Gastroesophageal sphincter (tissue), 4 donors: Measurements from ENCODE around the gene ANO2. TPM values are rescaled to one million over a fixed set of nuclear protein-coding genes. Genes with fewer than 3 reads are reported as not detected.

Source experiments
- ATAC-seq: fragments of 150-250 bp; one replicate; pipeline ENCODE4 v1.9.1; 2016; ENCODE audit warnings: mild to moderate bottlenecking, moderate library complexity
- H3K27ac ChIP-seq, 4 donors: fragments of 200-600 bp; sonication (generic) in 3 of 4; 1 replicate in 3 of 4; 2 replicates in 1 of 4; pipeline ENCODE4 v1.5.1; 2016 to 2019
- H3K27me3 ChIP-seq: fragments of 200-600 bp; sonication (generic); one replicate; pipeline ENCODE4 v1.5.1; 2019
- H3K36me3 ChIP-seq, 2 donors: fragments of 200-600 bp; sonication (generic); one replicate each; pipeline ENCODE4 v1.5.1; 2019; ENCODE audit warnings: control low read depth in 1 of 2
- H3K4me1 ChIP-seq, 3 donors: fragments of 200-600 bp; sonication (generic); 1 replicate in 2 of 3; 2 replicates in 1 of 3; pipeline ENCODE4 v1.5.1; 2016 to 2019; ENCODE audit warnings: control low read depth in 2 of 3
- H3K4me3 ChIP-seq, 2 donors: fragments of 200-600 bp; sonication (generic); one replicate each; pipeline ENCODE4 v1.5.1; 2019; ENCODE audit warnings: mild to moderate bottlenecking in 1 of 2, moderate library complexity in 1 of 2
- H3K9me3 ChIP-seq, 3 donors: fragments of 200-600 bp; sonication (generic); one replicate each; pipeline ENCODE4 v1.5.1; 2017 to 2019; ENCODE audit warnings: control low read depth in 2 of 3
- EP300 ChIP-seq: sonication (generic); formaldehyde crosslinking; IDR thresholded peaks from one replicate; pipeline ENCODE4 v1.6.1; 2017; ENCODE audit warnings: antibody characterized with exemption, mild to moderate bottlenecking
- POLR2A ChIP-seq, 2 donors: fragments of 450-650 bp; IDR thresholded peaks; one replicate each; pipeline ENCODE4 v1.6.1; 2017; ENCODE audit warnings: antibody characterized with exemption in 2 of 2, mild to moderate bottlenecking in 2 of 2, moderate library complexity in 1 of 2
- POLR2AphosphoS5 ChIP-seq: sonication (generic); formaldehyde crosslinking; IDR thresholded peaks from one replicate; pipeline ENCODE4 v1.6.1; 2017; ENCODE audit warnings: antibody characterized with exemption
- WGBS, 2 donors: methylation state at CpG; one replicate each; pipeline ENCODE4 v1.1.5; 2018; ENCODE audit warnings: low coverage in 1 of 2; 5-methylcytosine and 5-hydroxymethylcytosine counted together
- total RNA-seq, 4 donors: library from RNA; depleted of rRNA; stranded (reverse); fragments of >200 nt; gene quantifications; one replicate each; pipeline ENCODE4 v1.1.0, GENCODE V29; 2016
- TF ChIP-seq, protein P1 (sequence below), 4 experiments: fragments of 200-600 bp in 2 of 4; fragments of 450-650 bp in 2 of 4; sonication (generic) in 1 of 4; IDR thresholded peaks; one replicate each; pipeline ENCODE4 v1.5.1; 2017 to 2019; ENCODE audit warnings: antibody characterized with exemption in 4 of 4, mild to moderate bottlenecking in 2 of 4, moderate library complexity in 2 of 4

ANO2 gene
- total RNA-seq, 4 donors from 2014 or later, result 3.1 to 10.9 (median 6.7) TPM

DNA sequence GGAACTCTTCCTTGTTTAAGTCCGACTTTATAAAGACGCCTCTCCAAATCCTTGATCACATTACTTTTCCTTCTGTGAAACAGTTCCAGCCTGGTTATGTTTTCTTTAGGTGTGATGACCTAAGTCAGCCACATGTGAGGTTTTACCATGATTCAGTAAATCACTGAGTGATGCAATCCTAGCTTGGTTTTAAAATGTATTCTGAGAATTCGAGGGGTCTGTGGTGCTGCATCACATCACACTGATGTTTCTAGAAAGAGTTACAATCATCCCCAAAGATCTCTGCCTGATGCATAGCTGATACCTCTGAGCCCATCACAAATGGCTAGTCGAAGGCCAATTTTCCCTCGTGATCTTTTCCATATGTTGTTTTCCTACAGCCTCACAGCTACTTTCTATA lies 152.7 kb downstream of the ANO2 start:
- Histone ChIP-seq H3K36me3 (no peaks in the 10 kb centered on the region), H3K27me3 (peaks cover 8% of the 10 kb centered on the region), H3K4me1 (no peaks in the 10 kb centered on the region), H3K9me3 (no peaks in the 10 kb centered on the region), H3K4me3 (no peak overlapping the region), H3K27ac (no peak overlapping the region)
- TF ChIP-seq POLR2AphosphoS5, result no peak
- no peak for TF ChIP-seq EP300
- 67 to 70% methylated on average over 3 to 5 of the region's 5 CpGs for WGBS, 2 donors
- no peak for ATAC-seq

DNA sequence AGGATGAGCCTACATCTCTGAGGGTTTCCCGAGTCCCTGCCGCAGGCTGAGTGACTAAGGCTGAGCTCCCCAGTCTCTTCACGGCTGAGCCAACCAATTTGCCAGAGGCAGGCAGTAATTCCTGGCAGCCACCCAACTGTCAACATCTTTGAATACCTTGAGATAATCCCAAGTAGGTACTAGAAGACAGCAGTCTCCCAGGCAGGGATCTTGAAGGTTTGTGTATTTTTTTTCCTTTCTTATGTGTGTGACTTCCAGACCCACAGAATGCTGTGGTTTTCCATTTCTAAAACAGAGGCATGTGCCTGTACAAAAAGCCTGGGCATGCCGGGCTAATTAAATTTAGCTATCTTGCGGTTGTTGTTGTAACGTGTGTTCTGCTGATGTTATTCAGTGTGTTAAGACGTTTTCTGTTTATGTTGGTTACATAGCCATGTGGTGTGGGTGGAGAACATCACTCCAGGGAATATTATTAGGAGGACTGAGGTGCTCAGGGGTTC lies 155.5 kb downstream of the ANO2 start:
- TF ChIP-seq POLR2A (IDR thresholded peaks at IDR 0.05) (no peak), EP300 (no peak), POLR2AphosphoS5 (no peak)
- TF ChIP-seq, protein P1, sequence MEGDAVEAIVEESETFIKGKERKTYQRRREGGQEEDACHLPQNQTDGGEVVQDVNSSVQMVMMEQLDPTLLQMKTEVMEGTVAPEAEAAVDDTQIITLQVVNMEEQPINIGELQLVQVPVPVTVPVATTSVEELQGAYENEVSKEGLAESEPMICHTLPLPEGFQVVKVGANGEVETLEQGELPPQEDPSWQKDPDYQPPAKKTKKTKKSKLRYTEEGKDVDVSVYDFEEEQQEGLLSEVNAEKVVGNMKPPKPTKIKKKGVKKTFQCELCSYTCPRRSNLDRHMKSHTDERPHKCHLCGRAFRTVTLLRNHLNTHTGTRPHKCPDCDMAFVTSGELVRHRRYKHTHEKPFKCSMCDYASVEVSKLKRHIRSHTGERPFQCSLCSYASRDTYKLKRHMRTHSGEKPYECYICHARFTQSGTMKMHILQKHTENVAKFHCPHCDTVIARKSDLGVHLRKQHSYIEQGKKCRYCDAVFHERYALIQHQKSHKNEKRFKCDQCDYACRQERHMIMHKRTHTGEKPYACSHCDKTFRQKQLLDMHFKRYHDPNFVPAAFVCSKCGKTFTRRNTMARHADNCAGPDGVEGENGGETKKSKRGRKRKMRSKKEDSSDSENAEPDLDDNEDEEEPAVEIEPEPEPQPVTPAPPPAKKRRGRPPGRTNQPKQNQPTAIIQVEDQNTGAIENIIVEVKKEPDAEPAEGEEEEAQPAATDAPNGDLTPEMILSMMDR (IDR thresholded peaks at IDR 0.05), result no peak
- WGBS, 2 donors, result 58 to 71% methylated on average over 7 of the region's 7 CpGs

DNA sequence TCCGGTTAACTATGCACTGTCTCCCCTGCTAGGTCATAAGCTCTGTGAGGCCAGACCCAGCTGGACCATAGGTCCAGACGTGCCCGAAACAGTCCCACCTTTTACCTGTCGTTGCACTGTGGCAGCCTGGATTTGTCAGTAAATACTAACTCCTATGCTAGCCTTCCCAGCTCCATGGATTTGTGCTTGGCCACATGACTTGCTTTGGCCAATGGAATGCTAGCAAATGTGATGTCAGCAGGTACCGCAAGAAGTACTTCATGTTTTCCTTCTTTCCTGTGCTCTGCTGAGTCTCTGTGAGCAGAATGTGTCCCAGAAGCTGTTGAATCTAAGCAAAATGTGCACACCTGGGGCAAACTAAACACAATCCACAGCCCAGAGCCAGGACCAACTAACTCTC lies 157.2 kb downstream of the ANO2 start:
- TF ChIP-seq POLR2AphosphoS5 (no peak), POLR2A (IDR thresholded peaks at IDR 0.05) (no peak), EP300 (no peak)
- TF ChIP-seq, protein P1 (IDR thresholded peaks at IDR 0.05), result no peak
- no peak overlapping the region for H3K4me3 ChIP-seq
- no peak overlapping the region for H3K27ac ChIP-seq
- no peaks in the 10 kb centered on the region for H3K36me3 ChIP-seq
- peaks cover 8% of the 10 kb centered on the region for H3K27me3 ChIP-seq
- WGBS, 2 donors, result 89 to 92% methylated on average over 4 to 5 of the region's 5 CpGs
- ATAC-seq, result no peak
- no peaks in the 10 kb centered on the region for H3K4me1 ChIP-seq
- no peaks in the 10 kb centered on the region for H3K9me3 ChIP-seq

More for the DNA sequence above, 155.5 kb downstream of the ANO2 start:
- Histone ChIP-seq H3K4me1 (no peaks in the 10 kb centered on the region), H3K36me3 (no peaks in the 10 kb centered on the region), H3K27ac (no peak overlapping the region), H3K4me3 (no peak overlapping the region), H3K9me3 (no peaks in the 10 kb centered on the region), H3K27me3 (peaks cover 8% of the 10 kb centered on the region)
- no peak for ATAC-seq

DNA sequence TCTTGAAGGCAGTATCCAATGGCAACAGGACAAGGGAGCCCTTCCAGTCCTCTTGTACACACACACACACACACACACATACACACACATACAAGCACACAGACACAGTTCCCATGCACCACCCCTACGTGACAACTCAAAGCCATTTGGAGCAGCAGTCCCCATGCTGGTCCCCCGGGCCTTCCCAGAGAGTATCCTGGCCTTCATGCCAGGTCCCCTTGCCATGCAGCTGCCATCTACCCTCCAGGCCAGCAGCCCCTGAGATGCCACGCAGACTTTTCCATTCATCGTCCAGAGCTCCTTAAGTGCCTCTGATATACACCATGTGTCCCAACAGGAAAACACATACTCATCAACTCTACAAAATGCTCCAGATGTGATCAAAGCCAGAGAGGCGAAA lies 159.5 kb downstream of the ANO2 start:
- TF ChIP-seq POLR2A (IDR thresholded peaks at IDR 0.05), result no peak
- no peak for TF ChIP-seq EP300
- TF ChIP-seq, protein P1 (IDR thresholded peaks at IDR 0.05), result no peak
- no peak for TF ChIP-seq POLR2AphosphoS5
- Histone ChIP-seq H3K4me1 (no peaks in the 10 kb centered on the region), H3K4me3 (no peak overlapping the region), H3K27ac (no peak overlapping the region), H3K27me3 (peaks cover 8% of the 10 kb centered on the region), H3K9me3 (no peaks in the 10 kb centered on the region), H3K36me3 (no peaks in the 10 kb centered on the region)
- 100% methylated on average over 1 to 4 of the region's 5 CpGs for WGBS, 2 donors
- ATAC-seq, result no peak

DNA sequence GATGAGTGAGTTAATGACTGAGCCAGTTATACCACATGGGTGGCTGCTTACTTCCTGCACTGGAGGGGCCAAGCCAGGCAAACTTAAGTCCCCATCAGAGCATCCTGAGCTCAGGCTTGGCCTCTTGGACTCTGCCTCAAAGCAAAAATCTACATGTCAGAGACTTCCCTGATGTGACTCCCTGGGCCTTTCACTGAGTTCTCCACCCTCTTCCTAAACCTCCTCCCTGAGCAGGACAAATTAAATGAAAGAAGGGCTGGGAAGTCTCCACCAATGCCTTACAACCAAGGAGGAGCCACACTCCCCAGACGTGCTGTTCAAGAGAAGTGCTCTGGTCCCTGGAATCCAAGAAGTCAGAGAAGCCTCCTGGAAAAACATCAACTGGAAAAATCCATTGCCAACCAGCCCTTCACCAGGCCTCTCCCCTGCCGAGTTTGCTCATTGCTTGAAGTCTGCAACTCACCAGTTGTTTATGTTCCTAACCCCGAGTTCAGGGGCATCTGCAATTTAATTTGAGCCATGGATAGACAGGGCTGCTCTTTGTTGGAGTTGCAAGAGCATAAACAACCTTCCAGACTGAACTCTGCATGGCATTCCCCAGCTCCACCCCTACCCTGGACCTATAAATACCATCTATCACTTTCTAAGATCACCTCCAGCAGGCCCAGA lies 160.5 kb downstream of the ANO2 start:
- 17 to 40% methylated on average over 1 to 2 of the region's 3 CpGs for WGBS, 2 donors
- no peaks in the 10 kb centered on the region for H3K9me3 ChIP-seq
- no peak for ATAC-seq

More for the DNA sequence above, 160.5 kb downstream of the ANO2 start:
- Histone ChIP-seq H3K27ac (no peak overlapping the region), H3K4me1 (no peaks in the 10 kb centered on the region), H3K27me3 (peaks cover 3% of the 10 kb centered on the region), H3K4me3 (no peak overlapping the region), H3K36me3 (no peaks in the 10 kb centered on the region)
- TF ChIP-seq EP300 (no peak), POLR2A (IDR thresholded peaks at IDR 0.05) (no peak), POLR2AphosphoS5 (no peak)
- TF ChIP-seq, protein P1 (IDR thresholded peaks at IDR 0.05), result no peak
